ENCODE results near the gene OR8K5.

OR8K5 gene, protein sequence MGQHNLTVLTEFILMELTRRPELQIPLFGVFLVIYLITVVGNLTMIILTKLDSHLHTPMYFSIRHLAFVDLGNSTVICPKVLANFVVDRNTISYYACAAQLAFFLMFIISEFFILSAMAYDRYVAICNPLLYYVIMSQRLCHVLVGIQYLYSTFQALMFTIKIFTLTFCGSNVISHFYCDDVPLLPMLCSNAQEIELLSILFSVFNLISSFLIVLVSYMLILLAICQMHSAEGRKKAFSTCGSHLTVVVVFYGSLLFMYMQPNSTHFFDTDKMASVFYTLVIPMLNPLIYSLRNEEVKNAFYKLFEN

DNA sequence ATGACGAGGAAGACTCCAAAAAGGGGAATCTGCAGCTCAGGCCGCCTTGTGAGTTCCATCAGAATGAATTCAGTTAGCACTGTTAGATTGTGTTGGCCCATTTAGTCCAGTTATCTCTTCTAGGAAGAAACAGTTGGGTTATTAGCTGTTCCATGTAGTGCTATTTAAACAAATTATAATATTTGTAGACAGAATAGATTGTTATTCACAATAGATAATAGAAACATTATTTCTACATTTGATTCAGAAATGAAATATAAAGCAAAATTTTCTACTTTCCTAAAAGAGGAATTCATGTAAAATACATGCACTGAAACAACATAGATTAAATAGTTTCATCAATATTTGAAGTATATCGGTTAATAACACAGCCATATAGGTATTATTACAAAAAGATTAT, at the start of gene OR8K5:
Gene OR8K5, minus strand, starts transcription at position 101 of the 400 bp plus-strand sequence. Its CDS starts 0 bp downstream, at position 101.
- TF ChIP-seq, protein P1, sequence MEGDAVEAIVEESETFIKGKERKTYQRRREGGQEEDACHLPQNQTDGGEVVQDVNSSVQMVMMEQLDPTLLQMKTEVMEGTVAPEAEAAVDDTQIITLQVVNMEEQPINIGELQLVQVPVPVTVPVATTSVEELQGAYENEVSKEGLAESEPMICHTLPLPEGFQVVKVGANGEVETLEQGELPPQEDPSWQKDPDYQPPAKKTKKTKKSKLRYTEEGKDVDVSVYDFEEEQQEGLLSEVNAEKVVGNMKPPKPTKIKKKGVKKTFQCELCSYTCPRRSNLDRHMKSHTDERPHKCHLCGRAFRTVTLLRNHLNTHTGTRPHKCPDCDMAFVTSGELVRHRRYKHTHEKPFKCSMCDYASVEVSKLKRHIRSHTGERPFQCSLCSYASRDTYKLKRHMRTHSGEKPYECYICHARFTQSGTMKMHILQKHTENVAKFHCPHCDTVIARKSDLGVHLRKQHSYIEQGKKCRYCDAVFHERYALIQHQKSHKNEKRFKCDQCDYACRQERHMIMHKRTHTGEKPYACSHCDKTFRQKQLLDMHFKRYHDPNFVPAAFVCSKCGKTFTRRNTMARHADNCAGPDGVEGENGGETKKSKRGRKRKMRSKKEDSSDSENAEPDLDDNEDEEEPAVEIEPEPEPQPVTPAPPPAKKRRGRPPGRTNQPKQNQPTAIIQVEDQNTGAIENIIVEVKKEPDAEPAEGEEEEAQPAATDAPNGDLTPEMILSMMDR (IDR thresholded peaks at IDR 0.05; ENCODE audit: insufficient read depth, low read length, missing control alignments), result no peak
- no peak for DNase-seq (ENCODE audit: low read depth, low spot score)
- H3K4me3 ChIP-seq (ENCODE audit: low read depth, low read length), result no peak within 1 kb of the TSS
- CTCF ChIA-PET, result no interaction called here
- POLR2A ChIA-PET, result no interaction called here

GRCh38 chr11:56207790-56208189, 47.7 kb upstream of the OR8K5 start:
- CTCF ChIA-PET, result no interaction called here
- H3K4me3 ChIP-seq (ENCODE audit: low read depth, low read length), result no peak overlapping the region
- TF ChIP-seq, protein P1 (IDR thresholded peaks at IDR 0.05; ENCODE audit: insufficient read depth, low read length, missing control alignments), result no peak

GRCh38 chr11:56197367-56197766, 37.2 kb upstream of the OR8K5 start:
- CTCF ChIA-PET, result no interaction called here
- TF ChIP-seq, protein P1 (IDR thresholded peaks at IDR 0.05; ENCODE audit: insufficient read depth, low read length, missing control alignments), result no peak
- DNase-seq (ENCODE audit: low read depth, low spot score), result no peak
- no peak overlapping the region for H3K4me3 ChIP-seq (ENCODE audit: low read depth, low read length)
- POLR2A ChIA-PET, result no interaction called here

More at GRCh38 chr11:56207790-56208189, 47.7 kb upstream of the OR8K5 start:
- POLR2A ChIA-PET, result no interaction called here
- DNase-seq (ENCODE audit: low read depth, low spot score), result no peak

GRCh38 chr11:56196705-56197104, 36.6 kb upstream of the OR8K5 start:
- ChIA-PET POLR2A (no interaction called here), CTCF (no interaction called here)
- H3K4me3 ChIP-seq (ENCODE audit: low read depth, low read length), result no peak overlapping the region
- no peak for DNase-seq (ENCODE audit: low read depth, low spot score)
- TF ChIP-seq, protein P1 (IDR thresholded peaks at IDR 0.05; ENCODE audit: insufficient read depth, low read length, missing control alignments), result no peak

DNA sequence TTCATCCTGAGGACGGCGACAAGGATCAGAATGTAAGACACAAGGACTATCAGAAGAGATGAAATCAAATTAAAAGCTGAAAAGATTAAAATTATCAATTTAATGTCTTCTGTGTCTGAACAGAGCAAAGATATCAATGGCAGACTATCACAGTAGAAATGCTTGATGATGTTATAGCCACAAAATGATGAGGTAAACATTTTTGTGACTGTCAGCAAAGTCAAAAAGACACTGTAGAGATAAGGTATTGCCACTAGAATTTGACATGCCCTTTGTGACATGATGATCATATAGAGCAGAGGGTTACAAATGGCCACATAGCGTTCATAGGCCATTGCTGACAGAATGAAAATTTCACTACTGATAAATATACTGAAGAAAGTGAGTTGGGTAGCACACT, 28.5 kb upstream of the OR8K5 start:
- no peak overlapping the region for H3K4me3 ChIP-seq (ENCODE audit: low read depth, low read length)
- ChIA-PET POLR2A (no interaction called here), CTCF (no interaction called here)
- TF ChIP-seq, protein P1 (IDR thresholded peaks at IDR 0.05; ENCODE audit: insufficient read depth, low read length, missing control alignments), result no peak
- DNase-seq (ENCODE audit: low read depth, low spot score), result no peak

- no peak for DNase-seq (ENCODE audit: low read depth, low spot score)
- no peak overlapping the region for H3K4me3 ChIP-seq (ENCODE audit: low read depth, low read length)
- TF ChIP-seq, protein P1 (IDR thresholded peaks at IDR 0.05; ENCODE audit: insufficient read depth, low read length, missing control alignments), result no peak
- ChIA-PET POLR2A (no interaction called here), CTCF (no interaction called here)
Observed at GRCh38 chr11:56183459-56183858, 23.3 kb upstream of the OR8K5 start.
